RWPE2 (cell line): ENCODE results near the gene CFAP46.

Experiments
- ATAC-seq: fragments of 200-7000 bp; cut with Tn5 transposase; 3 replicates; pipeline ENCODE4 v1.9.1; 2021; ENCODE audit warnings: low read depth
- DNase-seq: peaks from one replicate; pipeline ENCODE4 v3.0.0-alpha.2; 2020; ENCODE audit warnings: low spot score
- H3K27ac ChIP-seq: fragments of 450-650 bp; 2 replicates; pipeline ENCODE4 v1.5.1; 2017; ENCODE audit warnings: mild to moderate bottlenecking; ENCODE audit not compliant: poor library complexity, severe bottlenecking
- H3K27me3 ChIP-seq: fragments of 250-450 bp; sonication (Bioruptor Pico); 2 replicates; pipeline ENCODE4 v1.5.1; 2021; ENCODE audit warnings: mild to moderate bottlenecking, moderate library complexity; ENCODE audit not compliant: insufficient read depth, poor library complexity, severe bottlenecking
- H3K36me3 ChIP-seq: fragments of 250-450 bp; sonication (Bioruptor Pico); 2 replicates; pipeline ENCODE4 v1.5.1; 2020; ENCODE audit warnings: low read depth, mild to moderate bottlenecking, moderate library complexity
- H3K4me1 ChIP-seq: fragments of 250-450 bp; sonication (Bioruptor Pico); 2 replicates; pipeline ENCODE4 v1.5.1; 2021; ENCODE audit warnings: mild to moderate bottlenecking, moderate library complexity; ENCODE audit not compliant: insufficient read depth, poor library complexity, severe bottlenecking
- H3K4me3 ChIP-seq: fragments of 250-450 bp; sonication (Bioruptor Pico); 2 replicates; pipeline ENCODE4 v1.5.1; 2021; ENCODE audit warnings: mild to moderate bottlenecking, moderate library complexity; ENCODE audit not compliant: severe bottlenecking
- H3K9me3 ChIP-seq: fragments of 250-450 bp; sonication (Bioruptor Pico); 2 replicates; pipeline ENCODE4 v1.5.1; 2021; ENCODE audit warnings: mild to moderate bottlenecking, moderate library complexity; ENCODE audit not compliant: severe bottlenecking
- CTCF ChIP-seq: fragments of 450-650 bp; IDR thresholded peaks from one replicate; pipeline ENCODE4 v1.5.1; 2017; ENCODE audit warnings: mild to moderate bottlenecking, moderate library complexity; ENCODE audit not compliant: poor library complexity, severe bottlenecking

The CFAP46 gene

GRCh38 chr10:132858121-132859081, 84.0 kb downstream of the CFAP46 start:
- Histone ChIP-seq H3K27ac (no peak overlapping the region), H3K27me3 (peaks cover 9% of the 10 kb centered on the region), H3K36me3 (no peaks in the 10 kb centered on the region), H3K4me1 (no peaks in the 10 kb centered on the region), H3K4me3 (no peak overlapping the region), H3K9me3 (no peaks in the 10 kb centered on the region)
- ATAC-seq (no peak), DNase-seq (peak; percentile 61)
- TF ChIP-seq CTCF, result no peak

- ATAC-seq (no peak), DNase-seq (peak; percentile 24)
- Histone ChIP-seq H3K4me3 (no peak overlapping the region), H3K27me3 (peaks cover 15% of the 10 kb centered on the region), H3K9me3 (no peaks in the 10 kb centered on the region), H3K4me1 (no peaks in the 10 kb centered on the region), H3K27ac (no peak overlapping the region), H3K36me3 (no peaks in the 10 kb centered on the region)
- TF ChIP-seq CTCF, result no peak
Observed at GRCh38 chr10:132856869-132857524, 85.4 kb downstream of the CFAP46 start.

GRCh38 chr10:132855889-132856288, 86.5 kb downstream of the CFAP46 start:
- Histone ChIP-seq H3K4me1 (no peaks in the 10 kb centered on the region), H3K27me3 (peaks cover 10% of the 10 kb centered on the region), H3K4me3 (no peak overlapping the region), H3K36me3 (no peaks in the 10 kb centered on the region), H3K9me3 (no peaks in the 10 kb centered on the region), H3K27ac (no peak overlapping the region)
- ATAC-seq (no peak), DNase-seq (peak; percentile 15)
- TF ChIP-seq CTCF, result no peak

GRCh38 chr10:132851451-132851850, 90.9 kb downstream of the CFAP46 start:
- H3K36me3 ChIP-seq, result no peaks in the 10 kb centered on the region

More at GRCh38 chr10:132851451-132851850, 90.9 kb downstream of the CFAP46 start:
- no peak for TF ChIP-seq CTCF
- H3K9me3 ChIP-seq, result no peaks in the 10 kb centered on the region
- H3K27me3 ChIP-seq, result peaks cover 32% of the 10 kb centered on the region
- no peak overlapping the region for H3K27ac ChIP-seq
- no peak for ATAC-seq
- no peaks in the 10 kb centered on the region for H3K4me1 ChIP-seq
- H3K4me3 ChIP-seq, result no peak overlapping the region
- DNase-seq, result peak; percentile 27
